GM12801 (cell line): ENCODE measurements around the gene HNF4A.

Experiments
- TF ChIP-seq, protein P1 (sequence below): IDR thresholded peaks from one replicate; pipeline ENCODE4 v1.5.1; 2011; ENCODE audit warnings: control low read depth; ENCODE audit not compliant: insufficient read length; ENCODE audit errors: extremely low read depth

Gene HNF4A

DNA sequence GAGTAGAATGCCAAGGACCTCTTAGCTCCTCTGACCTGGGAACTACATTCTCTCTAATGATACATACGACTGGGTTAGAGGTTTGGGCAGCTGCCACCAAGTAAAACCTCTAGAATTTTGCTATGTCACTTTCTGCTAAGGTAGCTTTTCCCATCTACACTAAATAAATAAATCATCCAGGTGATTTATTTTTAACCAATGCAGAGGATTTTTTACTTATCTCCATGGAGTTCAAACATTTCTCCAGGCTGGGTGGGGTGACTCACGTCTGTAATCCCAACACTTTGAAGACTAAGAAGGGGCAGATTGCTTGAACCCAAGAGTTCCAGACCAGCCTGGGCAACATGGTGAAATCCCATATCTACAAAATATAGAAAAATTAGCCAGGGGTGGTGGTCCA is 27.1 kb downstream of the HNF4A start:
- TF ChIP-seq, protein P1, sequence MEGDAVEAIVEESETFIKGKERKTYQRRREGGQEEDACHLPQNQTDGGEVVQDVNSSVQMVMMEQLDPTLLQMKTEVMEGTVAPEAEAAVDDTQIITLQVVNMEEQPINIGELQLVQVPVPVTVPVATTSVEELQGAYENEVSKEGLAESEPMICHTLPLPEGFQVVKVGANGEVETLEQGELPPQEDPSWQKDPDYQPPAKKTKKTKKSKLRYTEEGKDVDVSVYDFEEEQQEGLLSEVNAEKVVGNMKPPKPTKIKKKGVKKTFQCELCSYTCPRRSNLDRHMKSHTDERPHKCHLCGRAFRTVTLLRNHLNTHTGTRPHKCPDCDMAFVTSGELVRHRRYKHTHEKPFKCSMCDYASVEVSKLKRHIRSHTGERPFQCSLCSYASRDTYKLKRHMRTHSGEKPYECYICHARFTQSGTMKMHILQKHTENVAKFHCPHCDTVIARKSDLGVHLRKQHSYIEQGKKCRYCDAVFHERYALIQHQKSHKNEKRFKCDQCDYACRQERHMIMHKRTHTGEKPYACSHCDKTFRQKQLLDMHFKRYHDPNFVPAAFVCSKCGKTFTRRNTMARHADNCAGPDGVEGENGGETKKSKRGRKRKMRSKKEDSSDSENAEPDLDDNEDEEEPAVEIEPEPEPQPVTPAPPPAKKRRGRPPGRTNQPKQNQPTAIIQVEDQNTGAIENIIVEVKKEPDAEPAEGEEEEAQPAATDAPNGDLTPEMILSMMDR = no peak

GRCh38 chr20:44384423-44385027 is 29.0 kb downstream of the HNF4A start:
- TF ChIP-seq, protein P1 = no peak

DNA sequence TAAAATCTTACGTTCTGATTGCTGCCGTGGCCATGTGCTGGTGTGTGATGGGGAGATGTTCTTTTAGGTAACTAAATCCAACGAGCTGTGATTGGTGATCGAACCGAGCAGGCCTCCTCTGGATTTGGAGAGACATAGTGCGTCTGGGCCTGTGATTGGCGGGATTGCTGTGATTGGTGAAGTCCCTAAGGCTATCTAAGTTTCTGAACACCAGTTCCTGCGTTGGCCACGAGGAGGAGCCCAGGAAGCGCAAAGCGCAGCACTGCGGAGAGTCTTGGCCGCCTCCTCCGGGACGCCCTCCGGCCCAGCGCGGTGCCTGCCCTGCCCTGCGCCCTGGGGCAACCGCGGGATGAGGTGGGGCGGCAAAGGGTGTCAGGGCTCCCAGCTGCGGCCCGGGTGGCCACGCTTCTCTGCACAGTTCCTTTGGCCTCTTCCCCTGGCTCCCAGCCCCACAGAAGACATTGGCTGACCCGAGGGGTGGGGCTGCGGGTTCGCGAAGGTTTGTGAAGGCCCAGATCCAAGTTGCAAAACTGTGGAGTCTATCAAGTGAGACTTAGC is 33.0 kb downstream of the HNF4A start:
- TF ChIP-seq, protein P1 = peak; percentile 20

DNA sequence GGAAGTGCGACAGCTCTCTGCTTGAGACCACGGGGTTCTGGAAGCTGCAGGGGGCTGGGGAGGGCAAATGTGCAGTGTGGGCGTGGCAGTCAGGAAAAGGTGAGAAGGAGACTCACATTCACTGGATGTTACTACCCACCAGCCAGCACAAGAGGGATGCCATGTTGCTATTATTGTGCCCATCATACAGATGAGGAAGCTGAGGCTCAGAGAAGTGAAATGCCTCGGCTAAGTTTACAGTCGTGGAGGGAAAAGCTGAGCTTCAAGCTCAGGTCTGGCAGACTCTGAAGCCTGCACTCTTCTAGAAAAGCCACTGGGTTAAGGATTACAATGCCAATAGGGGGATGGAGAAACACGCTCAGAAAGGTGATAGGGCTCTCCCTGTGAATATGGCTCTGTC is 34.4 kb downstream of the HNF4A start:
- TF ChIP-seq, protein P1 = no peak

- TF ChIP-seq, protein P1 = no peak
Measured at GRCh38 chr20:44390280-44390679, 34.8 kb downstream of the HNF4A start.

GRCh38 chr20:44392088-44392775 is 36.7 kb downstream of the HNF4A start:
- TF ChIP-seq, protein P1 = no peak

GRCh38 chr20:44392776-44393607 is 37.5 kb downstream of the HNF4A start:
- TF ChIP-seq, protein P1 = no peak
